GM19372 (cell line): ENCODE data around the gene IL17RC.

Source experiments
- ATAC-seq: cut with Tn5 transposase; IDR thresholded peaks from one replicate; pipeline ENCODE4 v1.9.1; 2021; ENCODE audit warnings: mild to moderate bottlenecking, low read depth, moderate library complexity; ENCODE audit not compliant: unreplicated experiment

IL17RC gene

DNA sequence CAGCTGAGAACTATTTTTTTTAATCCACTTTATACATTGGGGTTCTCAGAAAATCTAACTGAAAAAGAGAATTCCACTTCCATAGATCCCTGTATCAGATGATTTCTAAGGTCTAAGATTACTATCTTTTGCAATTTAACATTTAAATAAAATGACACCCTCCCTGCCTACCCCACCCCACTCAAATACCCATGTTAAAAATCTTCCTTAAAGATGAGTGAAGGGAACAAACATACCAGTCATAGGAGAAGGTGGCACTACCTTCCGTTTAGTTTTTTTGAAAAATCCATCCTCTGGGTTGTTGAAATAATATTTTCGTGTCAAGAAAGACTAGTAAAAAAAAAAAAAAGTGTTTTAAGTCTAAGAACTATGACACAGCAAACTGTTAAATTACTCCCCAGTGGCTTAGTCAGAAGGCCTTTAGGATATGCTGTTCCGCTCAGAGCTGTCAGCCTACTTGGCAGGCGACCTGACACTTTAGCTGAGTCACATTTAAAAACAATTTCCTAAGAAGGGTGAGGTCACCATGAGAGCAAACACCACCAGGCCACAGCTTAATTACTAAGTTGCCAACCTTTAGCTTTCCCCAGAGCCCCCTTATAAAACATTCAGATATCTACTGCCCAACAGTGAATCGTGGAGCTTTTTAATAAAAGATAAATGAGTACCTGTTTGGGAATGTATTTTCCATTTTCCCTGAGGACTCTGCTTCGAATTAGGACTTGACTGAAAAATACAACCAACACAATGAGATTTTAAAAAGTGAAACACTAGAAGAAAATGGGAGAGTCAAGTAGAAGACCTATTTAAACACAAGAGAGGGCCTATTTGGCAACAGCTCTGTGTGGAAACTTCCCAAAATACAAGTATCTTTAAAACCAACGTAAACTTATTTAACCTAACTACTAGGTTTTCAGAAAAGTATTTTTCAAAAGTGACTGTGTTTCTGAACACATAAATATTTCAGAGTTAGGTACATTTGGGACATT lies 60.1 kb downstream of the IL17RC start:
- ATAC-seq: no peak

DNA sequence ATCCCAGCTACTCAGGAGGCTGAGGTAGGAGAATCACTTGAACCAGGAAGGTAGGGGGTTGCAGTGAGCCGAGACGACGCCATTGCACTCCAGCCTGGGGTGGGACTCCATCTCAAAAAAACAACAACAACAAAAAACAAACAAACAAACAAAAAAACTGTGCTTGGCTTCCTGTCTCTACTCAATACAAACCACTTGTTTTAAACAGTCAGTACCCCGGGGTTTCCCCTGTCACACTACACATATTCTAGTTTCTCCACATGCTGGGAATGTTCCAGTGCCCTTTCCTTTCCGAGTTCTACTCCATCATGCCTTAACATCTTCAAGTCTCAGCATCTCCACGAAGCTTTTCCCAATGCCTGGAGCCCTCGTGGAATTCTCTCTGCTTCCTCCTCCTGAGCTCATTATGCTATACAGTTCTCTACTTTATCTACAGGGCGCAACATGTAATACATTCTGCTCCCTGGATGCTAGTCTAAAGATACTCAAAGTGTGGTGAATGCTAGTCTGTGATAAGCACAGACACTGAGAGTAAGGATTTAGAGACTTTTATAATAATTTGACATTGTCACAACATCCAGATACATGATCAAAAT lies 61.9 kb downstream of the IL17RC start:
- ATAC-seq: no peak

DNA sequence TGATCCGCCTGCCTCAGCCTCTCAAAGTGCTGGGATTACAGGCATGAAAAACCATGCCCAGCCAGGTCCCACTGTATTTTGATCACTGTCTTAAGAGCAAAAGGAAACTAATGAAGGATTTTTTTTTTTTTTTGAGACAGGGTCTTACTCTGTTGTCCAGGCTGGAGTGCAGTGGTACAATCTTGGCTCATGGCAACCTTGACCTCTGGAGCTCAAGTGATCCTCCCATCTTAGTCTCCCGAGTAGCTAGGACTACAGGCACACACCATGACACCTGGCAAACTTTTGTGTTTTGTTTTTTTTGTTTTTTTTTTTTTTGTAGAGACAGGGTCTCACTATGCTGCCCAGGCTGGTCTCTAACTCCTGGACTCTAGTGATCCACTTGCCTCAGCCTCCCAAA lies 63.4 kb downstream of the IL17RC start:
- no peak for ATAC-seq
